Left ventricle myocardium superior (tissue), 1 donor: ENCODE data around the gene FREM2. TPM values are rescaled to one million over a fixed set of nuclear protein-coding genes. Genes with fewer than 3 reads are reported as not detected.

Source experiments
- ATAC-seq: fragments of 200-7000 bp; cut with Tn5 transposase; one replicate; pipeline ENCODE4 v1.9.1; 2020; ENCODE audit warnings: mild to moderate bottlenecking, moderate library complexity
- DNase-seq: peaks from one replicate; pipeline ENCODE4 v3.0.0-alpha.2; 2020
- intact Hi-C: fragments of 100-400 bp; cut with micrococcal nuclease; formaldehyde crosslinking; loops from one replicate; pipeline ENCODE4 v1.11.0; 2022
- total RNA-seq: library from RNA; stranded (reverse); fragmentation: NEBNext Ultra II Directional; extraction: Animal tissue kit (Norgen Biotek cat#: 25700); gene quantifications from one replicate; pipeline ENCODE4 v1.2.1, GENCODE V29; 2021
- donor health status: DM: no; HTN: yes; CAD: no; lungs with severe emphysema.

The FREM2 gene
- total RNA-seq, 1 donor from 2014 or later: 0.64 TPM

GRCh38 chr13:38796890-38797289 lies 110.0 kb downstream of the FREM2 start:
- DNase-seq: no peak
- intact Hi-C loops: no loop called here
- no peak for ATAC-seq

- ATAC-seq (no peak), DNase-seq (no peak)
- intact Hi-C loops: no loop called here
Observed at GRCh38 chr13:38803531-38803930, 116.7 kb downstream of the FREM2 start.

GRCh38 chr13:38804061-38804460 lies 117.2 kb downstream of the FREM2 start:
- intact Hi-C loops: no loop called here
- DNase-seq: no peak
- no peak for ATAC-seq

- DNase-seq (no peak), ATAC-seq (no peak)
- intact Hi-C loops: no loop called here
Observed at GRCh38 chr13:38804536-38804935, 117.7 kb downstream of the FREM2 start.

GRCh38 chr13:38814331-38814730 lies 127.5 kb downstream of the FREM2 start:
- intact Hi-C loops: no loop called here
- DNase-seq (no peak), ATAC-seq (no peak)

GRCh38 chr13:38819053-38819452 lies 132.2 kb downstream of the FREM2 start:
- intact Hi-C loops: no loop called here
- DNase-seq (no peak), ATAC-seq (no peak)

GRCh38 chr13:38819596-38819995 lies 132.7 kb downstream of the FREM2 start:
- ATAC-seq: peak; percentile 45
- intact Hi-C loops: no loop called here

GRCh38 chr13:38821770-38822551 lies 135.1 kb downstream of the FREM2 start:
- intact Hi-C loops: no loop called here
- ATAC-seq (no peak), DNase-seq (no peak)

More at GRCh38 chr13:38819596-38819995, 132.7 kb downstream of the FREM2 start:
- DNase-seq: no peak

GRCh38 chr13:38824342-38824741 lies 137.5 kb downstream of the FREM2 start:
- DNase-seq (no peak), ATAC-seq (no peak)
- intact Hi-C loops: no loop called here

- DNase-seq (no peak), ATAC-seq (no peak)
- intact Hi-C loops: no loop called here
Observed at GRCh38 chr13:38826182-38826813, 139.4 kb downstream of the FREM2 start.

GRCh38 chr13:38830442-38831045 lies 143.7 kb downstream of the FREM2 start:
- intact Hi-C loops: no loop called here
- ATAC-seq (no peak), DNase-seq (no peak)

GRCh38 chr13:38844581-38844980 lies 157.7 kb downstream of the FREM2 start:
- intact Hi-C loops: no loop called here
- ATAC-seq: no peak
- no peak for DNase-seq

GRCh38 chr13:38848360-38848759 lies 161.5 kb downstream of the FREM2 start:
- ATAC-seq: no peak
- DNase-seq: no peak
- intact Hi-C loops: no loop called here

GRCh38 chr13:38849315-38849714 lies 162.4 kb downstream of the FREM2 start:
- intact Hi-C loops: no loop called here
- no peak for ATAC-seq
- no peak for DNase-seq

GRCh38 chr13:38850868-38851626 lies 164.2 kb downstream of the FREM2 start:
- intact Hi-C loops: no loop called here
- ATAC-seq: no peak
- DNase-seq: no peak

GRCh38 chr13:38854226-38854625 lies 167.3 kb downstream of the FREM2 start:
- no peak for DNase-seq
- no peak for ATAC-seq
- intact Hi-C loops: no loop called here

- DNase-seq: no peak
- intact Hi-C loops: no loop called here
- ATAC-seq: no peak
Observed at GRCh38 chr13:38856065-38856464, 169.2 kb downstream of the FREM2 start.

GRCh38 chr13:38862443-38862842 lies 175.6 kb downstream of the FREM2 start:
- intact Hi-C loops: no loop called here
- DNase-seq (no peak), ATAC-seq (no peak)

- no peak for DNase-seq
- ATAC-seq: no peak
- intact Hi-C loops: no loop called here
Observed at GRCh38 chr13:38863536-38863935, 176.7 kb downstream of the FREM2 start.

GRCh38 chr13:38866649-38867048 lies 179.8 kb downstream of the FREM2 start:
- ATAC-seq (no peak), DNase-seq (no peak)
- intact Hi-C loops: no loop called here
